BLaER1 (cell line): ENCODE results near the gene CAMK2G.

ENCODE experiments used
- H3K27ac ChIP-seq: shearing (Covaris generic); formaldehyde crosslinking; 2 replicates; pipeline ENCODE4 v1.8.1; 2022
- H3K27me3 ChIP-seq: shearing (Covaris generic); formaldehyde crosslinking; 2 replicates; pipeline ENCODE4 v1.8.1; 2022
- H3K36me3 ChIP-seq: shearing (Covaris generic); formaldehyde crosslinking; 2 replicates; pipeline ENCODE4 v1.8.1; 2022
- H3K4me1 ChIP-seq: shearing (Covaris generic); formaldehyde crosslinking; 2 replicates; pipeline ENCODE4 v1.8.1; 2022
- H3K4me2 ChIP-seq: shearing (Covaris generic); formaldehyde crosslinking; 2 replicates; pipeline ENCODE4 v1.8.1; 2022
- H3K4me3 ChIP-seq: shearing (Covaris generic); formaldehyde crosslinking; 2 replicates; pipeline ENCODE4 v1.8.1; 2022
- H3K9ac ChIP-seq: shearing (Covaris generic); formaldehyde crosslinking; 2 replicates; pipeline ENCODE4 v1.8.1; 2022
- H3K9me3 ChIP-seq: shearing (Covaris generic); formaldehyde crosslinking; 2 replicates; pipeline ENCODE4 v1.8.1; 2022
- H4K20me1 ChIP-seq: shearing (Covaris generic); formaldehyde crosslinking; 2 replicates; pipeline ENCODE4 v1.8.1; 2022
- Cebpa-rat ChIP-seq: shearing (Covaris generic); IDR thresholded peaks from 2 replicates; pipeline ENCODE4 v1.8.1; 2022

The CAMK2G gene

GRCh38 chr10:73768881-73769280 lies 105.5 kb downstream of the CAMK2G start:
- H3K9ac ChIP-seq, result no peak overlapping the region
- peaks cover 13% of the 10 kb centered on the region for H4K20me1 ChIP-seq
- H3K4me1 ChIP-seq, result peaks cover 43% of the 10 kb centered on the region
- TF ChIP-seq Cebpa-rat, result no peak
- peak overlapping the region; percentile 72 for H3K4me2 ChIP-seq
- no peaks in the 10 kb centered on the region for H3K9me3 ChIP-seq
- no peak overlapping the region for H3K4me3 ChIP-seq
- peaks cover 75% of the 10 kb centered on the region for H3K36me3 ChIP-seq
- H3K27ac ChIP-seq, result no peak overlapping the region
- H3K27me3 ChIP-seq, result no peaks in the 10 kb centered on the region

GRCh38 chr10:73765066-73765465 lies 109.3 kb downstream of the CAMK2G start:
- Histone ChIP-seq H3K36me3 (peaks cover 100% of the 10 kb centered on the region), H3K4me3 (no peak overlapping the region), H4K20me1 (peaks cover 39% of the 10 kb centered on the region), H3K4me1 (peaks cover 22% of the 10 kb centered on the region), H3K9me3 (no peaks in the 10 kb centered on the region), H3K4me2 (no peak overlapping the region), H3K27ac (no peak overlapping the region), H3K9ac (no peak overlapping the region), H3K27me3 (no peaks in the 10 kb centered on the region)
- no peak for TF ChIP-seq Cebpa-rat

- Histone ChIP-seq H3K9me3 (no peaks in the 10 kb centered on the region), H3K9ac (no peak overlapping the region), H3K27me3 (no peaks in the 10 kb centered on the region), H3K27ac (no peak overlapping the region), H3K4me3 (no peak overlapping the region), H4K20me1 (peaks cover 51% of the 10 kb centered on the region), H3K36me3 (peaks cover 100% of the 10 kb centered on the region), H3K4me2 (no peak overlapping the region), H3K4me1 (peaks cover 7% of the 10 kb centered on the region)
- no peak for TF ChIP-seq Cebpa-rat
Observed at GRCh38 chr10:73763343-73763742, 111.0 kb downstream of the CAMK2G start.

- no peak overlapping the region for H3K4me3 ChIP-seq
- H3K27ac ChIP-seq, result no peak overlapping the region
- no peak for TF ChIP-seq Cebpa-rat
- peaks cover 55% of the 10 kb centered on the region for H4K20me1 ChIP-seq
- peaks cover 98% of the 10 kb centered on the region for H3K36me3 ChIP-seq
- H3K4me1 ChIP-seq, result peaks cover 3% of the 10 kb centered on the region
- H3K9me3 ChIP-seq, result no peaks in the 10 kb centered on the region
- H3K9ac ChIP-seq, result no peak overlapping the region
- no peaks in the 10 kb centered on the region for H3K27me3 ChIP-seq
- H3K4me2 ChIP-seq, result no peak overlapping the region
Observed at GRCh38 chr10:73762915-73763314, 111.4 kb downstream of the CAMK2G start.
